TTC549 (cell line): ENCODE results near the gene FUOM.

ENCODE experiments used
- FAIRE-seq: peaks from 2 replicates; lab custom pipeline; 2012; peaks lifted over from hg19 to GRCh38; lab: Jason Lieb, UNC

The FUOM gene

GRCh38 chr10:133350283-133350949, 7.4 kb downstream of the FUOM start:
- FAIRE-seq = no peak

- FAIRE-seq = no peak
These were observed 8.2 kb downstream of the FUOM start for GRCh38 chr10:133349577-133350011.

GRCh38 chr10:133349160-133349568, 8.7 kb downstream of the FUOM start:
- no peak for FAIRE-seq

- no peak for FAIRE-seq
These were observed 9.9 kb downstream of the FUOM start for GRCh38 chr10:133347710-133348517.

- FAIRE-seq = no peak
These were observed 11.4 kb downstream of the FUOM start for GRCh38 chr10:133346413-133346812.

- FAIRE-seq = no peak
These were observed 13.6 kb downstream of the FUOM start for GRCh38 chr10:133344236-133344635.

GRCh38 chr10:133343558-133343957, 14.3 kb downstream of the FUOM start:
- no peak for FAIRE-seq

GRCh38 chr10:133342942-133343341, 14.9 kb downstream of the FUOM start:
- FAIRE-seq = no peak

GRCh38 chr10:133341983-133342382, 15.8 kb downstream of the FUOM start:
- no peak for FAIRE-seq

GRCh38 chr10:133339708-133340380, 18.0 kb downstream of the FUOM start:
- no peak for FAIRE-seq

GRCh38 chr10:133338080-133339071, 19.4 kb downstream of the FUOM start:
- no peak for FAIRE-seq

- no peak for FAIRE-seq
These were observed 20.5 kb downstream of the FUOM start for GRCh38 chr10:133337370-133337725.

GRCh38 chr10:133336577-133337369, 21.0 kb downstream of the FUOM start, which contains the start of gene CALY:
Gene CALY, minus strand, starts transcription at chr10:133336896. Its CDS starts 7,907 bp downstream, at chr10:133328989.
- FAIRE-seq = no peak

- FAIRE-seq = no peak
These were observed 21.7 kb downstream of the FUOM start for GRCh38 chr10:133336118-133336576.

- no peak for FAIRE-seq
These were observed 22.3 kb downstream of the FUOM start for GRCh38 chr10:133335246-133336117.

GRCh38 chr10:133334503-133335245, 23.1 kb downstream of the FUOM start:
- FAIRE-seq = no peak

- no peak for FAIRE-seq
These were observed 24.7 kb downstream of the FUOM start for GRCh38 chr10:133332936-133333699.

GRCh38 chr10:133329491-133330202, 28.2 kb downstream of the FUOM start:
- peak; percentile 26 for FAIRE-seq
